Breast epithelium (tissue), 4 donors: Measurements from ENCODE around the gene TMEM145. TPM values are rescaled to one million over a fixed set of nuclear protein-coding genes. Genes with fewer than 3 reads are reported as not detected.

Experiments
- DNase-seq, 2 donors: peaks; one replicate each; pipeline ENCODE4 v3.0.0-alpha.2; 2019; ENCODE audit warnings: low spot score in 2 of 2
- H3K27ac ChIP-seq, 2 donors: fragments of 200-600 bp; sonication (generic) in 1 of 2; one replicate each; pipeline ENCODE4 v1.5.1; 2016 to 2019; ENCODE audit warnings: mild to moderate bottlenecking in 1 of 2
- H3K27me3 ChIP-seq, 2 donors: fragments of 200-600 bp; sonication (generic) in 1 of 2; one replicate each; pipeline versions ENCODE4 v1.5.1 to v1.6.0; 2017 to 2019; ENCODE audit warnings: control low read depth in 1 of 2, mild to moderate bottlenecking in 1 of 2
- H3K36me3 ChIP-seq: fragments of 200-600 bp; one replicate; pipeline ENCODE4 v1.5.1; 2019
- H3K4me1 ChIP-seq, 2 donors: fragments of 200-600 bp; sonication (generic); one replicate each; pipeline ENCODE4 v1.5.1; 2016 to 2019; ENCODE audit warnings: control low read depth in 1 of 2
- H3K4me3 ChIP-seq, 3 donors: fragments of 200-600 bp; sonication (generic); 1 replicate in 2 of 3; 2 replicates in 1 of 3; pipeline ENCODE4 v1.5.1; 2016 to 2019; ENCODE audit warnings: mild to moderate bottlenecking in 3 of 3, moderate library complexity in 2 of 3
- H3K9me3 ChIP-seq, 2 donors: fragments of 200-600 bp; sonication (generic) in 1 of 2; one replicate each; pipeline ENCODE4 v1.5.1; 2016 to 2019; ENCODE audit warnings: control low read depth in 1 of 2
- POLR2A ChIP-seq: fragments of 450-650 bp; IDR thresholded peaks from one replicate; pipeline ENCODE4 v1.6.1; 2016; ENCODE audit warnings: antibody characterized with exemption, mild to moderate bottlenecking, moderate library complexity
- POLR2AphosphoS5 ChIP-seq, 3 donors: sonication (generic); formaldehyde crosslinking; IDR thresholded peaks; one replicate each; pipeline ENCODE4 v1.6.1; 2017; ENCODE audit warnings: antibody characterized with exemption in 3 of 3
- intact Hi-C: fragments of 100-400 bp; cut with DNase I; formaldehyde crosslinking; loops from one replicate; pipeline ENCODE4 v1.15.1; 2023; ENCODE audit warnings: low total_unique reads
- total RNA-seq, 3 donors: library from RNA; depleted of rRNA; stranded (reverse); fragments of >200 nt; gene quantifications; one replicate each; pipeline ENCODE4 v1.1.0, GENCODE V29; 2016
- TF ChIP-seq, protein P1 (sequence below), 3 donors: fragments of 450-650 bp; IDR thresholded peaks; one replicate each; pipeline ENCODE4 v1.5.1; 2016 to 2017; ENCODE audit warnings: antibody characterized with exemption in 3 of 3, mild to moderate bottlenecking in 3 of 3, moderate library complexity in 3 of 3

TMEM145 gene
- total RNA-seq, 3 donors from 2014 or later = 0.33 to 0.59 TPM; not detected in 1

DNA sequence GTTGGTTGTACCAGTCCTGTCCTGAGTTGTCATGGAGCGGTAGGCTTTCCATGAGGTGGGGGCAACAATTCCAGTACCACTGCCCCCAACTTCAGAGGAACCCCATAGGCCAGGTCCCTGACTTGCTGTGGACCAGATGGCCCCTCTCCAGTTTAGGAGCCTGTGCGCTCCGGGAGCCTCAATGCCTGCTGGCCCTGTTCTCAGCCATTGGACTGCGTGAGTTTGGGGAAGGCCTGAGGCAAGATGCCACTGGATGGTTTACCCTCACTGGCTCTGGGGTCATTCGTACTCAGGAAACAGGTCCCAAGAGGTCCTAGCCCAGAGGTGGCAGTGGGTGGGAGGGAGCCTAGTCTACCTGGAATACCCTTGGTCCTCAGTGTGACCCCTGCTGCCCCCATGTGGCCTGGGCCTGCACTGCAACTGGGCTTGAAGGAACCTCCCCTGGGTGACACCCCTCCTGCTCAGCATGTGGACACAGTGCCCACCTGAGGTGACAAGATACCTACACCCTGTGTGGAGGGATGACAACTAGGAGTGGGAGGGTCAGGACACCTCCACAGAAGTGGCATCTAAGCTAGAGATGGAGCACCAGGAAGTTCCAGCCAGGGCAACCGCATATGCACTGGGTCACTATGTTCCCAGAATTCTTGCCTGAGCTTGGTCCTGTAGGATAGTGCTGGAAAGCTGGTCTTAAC is 17.1 kb upstream of the TMEM145 start:
- H3K36me3 ChIP-seq = no peaks in the 10 kb centered on the region
- TF ChIP-seq POLR2A = no peak
- TF ChIP-seq, protein P1, sequence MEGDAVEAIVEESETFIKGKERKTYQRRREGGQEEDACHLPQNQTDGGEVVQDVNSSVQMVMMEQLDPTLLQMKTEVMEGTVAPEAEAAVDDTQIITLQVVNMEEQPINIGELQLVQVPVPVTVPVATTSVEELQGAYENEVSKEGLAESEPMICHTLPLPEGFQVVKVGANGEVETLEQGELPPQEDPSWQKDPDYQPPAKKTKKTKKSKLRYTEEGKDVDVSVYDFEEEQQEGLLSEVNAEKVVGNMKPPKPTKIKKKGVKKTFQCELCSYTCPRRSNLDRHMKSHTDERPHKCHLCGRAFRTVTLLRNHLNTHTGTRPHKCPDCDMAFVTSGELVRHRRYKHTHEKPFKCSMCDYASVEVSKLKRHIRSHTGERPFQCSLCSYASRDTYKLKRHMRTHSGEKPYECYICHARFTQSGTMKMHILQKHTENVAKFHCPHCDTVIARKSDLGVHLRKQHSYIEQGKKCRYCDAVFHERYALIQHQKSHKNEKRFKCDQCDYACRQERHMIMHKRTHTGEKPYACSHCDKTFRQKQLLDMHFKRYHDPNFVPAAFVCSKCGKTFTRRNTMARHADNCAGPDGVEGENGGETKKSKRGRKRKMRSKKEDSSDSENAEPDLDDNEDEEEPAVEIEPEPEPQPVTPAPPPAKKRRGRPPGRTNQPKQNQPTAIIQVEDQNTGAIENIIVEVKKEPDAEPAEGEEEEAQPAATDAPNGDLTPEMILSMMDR (IDR thresholded peaks at IDR 0.05) = peak; percentile 88 to 95 (median 88)
- TF ChIP-seq POLR2AphosphoS5 (IDR thresholded peaks at IDR 0.05) = peak; percentile 27 to 33 (median 27)
- H3K27me3 ChIP-seq = no peaks in the 10 kb centered on the region
- DNase-seq = peak; percentile 84 to 87
- H3K4me3 ChIP-seq = no peak overlapping the region
- H3K9me3 ChIP-seq = no peaks in the 10 kb centered on the region
- intact Hi-C loops = no loop called here
- no peaks in the 10 kb centered on the region for H3K4me1 ChIP-seq
- H3K27ac ChIP-seq = peak overlapping the region; percentile 19 to 48

DNA sequence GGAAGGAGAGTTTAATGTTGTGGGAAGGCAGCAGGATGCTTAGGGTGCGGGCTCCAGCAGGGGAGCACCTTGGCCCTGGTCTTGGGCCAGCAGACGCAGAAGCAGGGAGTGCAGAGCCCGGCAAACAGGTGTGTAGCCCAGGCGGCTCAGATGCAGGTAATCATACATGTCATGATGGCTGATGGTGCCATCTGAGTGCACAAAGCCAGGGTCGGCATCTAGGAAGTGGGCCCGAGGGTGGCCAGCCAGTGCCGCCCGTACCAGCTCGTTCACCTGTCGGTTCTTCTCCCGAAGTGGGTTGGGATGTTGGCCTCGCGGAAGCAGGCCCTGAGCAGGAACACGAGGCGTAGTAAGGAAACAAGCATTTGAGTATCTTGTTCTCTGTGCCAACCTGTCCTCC is 16.1 kb upstream of the TMEM145 start:
- Histone ChIP-seq H3K27me3 (no peaks in the 10 kb centered on the region), H3K4me1 (no peaks in the 10 kb centered on the region), H3K36me3 (no peaks in the 10 kb centered on the region), H3K27ac (no peak overlapping the region), H3K4me3 (no peak overlapping the region), H3K9me3 (no peaks in the 10 kb centered on the region)
- intact Hi-C loops = no loop called here
- TF ChIP-seq, protein P1 (IDR thresholded peaks at IDR 0.05) = no peak
- no peak for TF ChIP-seq POLR2AphosphoS5 (IDR thresholded peaks at IDR 0.05)
- no peak for DNase-seq

DNA sequence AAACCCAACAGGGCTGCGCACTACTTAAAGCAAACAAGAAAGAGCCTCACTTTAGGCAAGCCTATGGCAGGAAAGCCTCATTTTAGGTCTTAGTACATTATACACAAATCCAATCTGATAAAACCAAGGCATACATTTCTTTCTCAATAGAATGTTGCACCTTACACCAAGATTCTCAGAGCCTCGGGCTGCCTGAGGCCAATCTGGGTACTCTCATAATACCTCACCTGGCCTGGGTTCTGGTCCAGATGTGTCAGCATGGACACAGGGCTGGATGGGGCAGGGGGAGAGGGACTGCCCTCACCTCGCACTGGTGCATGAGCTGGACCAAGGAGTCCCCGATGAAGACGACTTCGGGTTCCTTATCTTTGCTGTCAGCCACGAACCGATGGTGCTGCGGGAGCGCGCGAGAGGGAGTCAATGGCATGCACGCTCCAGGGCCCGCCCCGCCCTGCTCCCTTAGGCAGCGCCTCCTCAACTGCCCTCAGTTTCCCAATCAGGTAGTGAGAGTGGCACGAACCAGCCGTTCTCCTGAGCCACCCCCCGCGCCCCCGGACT is 11.4 kb upstream of the TMEM145 start, which contains the start of gene PRR19:
Gene PRR19 (plus strand): TSS at position 487 of the 558 bp plus-strand sequence. CDS start 7,453 bp downstream, outside the sequence.
- intact Hi-C loops = no loop called here
- peak within 1 kb of the TSS; percentile 54 to 73 for H3K27ac ChIP-seq
- TF ChIP-seq POLR2A (no peak), POLR2AphosphoS5 (IDR thresholded peaks at IDR 0.05) (no peak)
- TF ChIP-seq, protein P1 (IDR thresholded peaks at IDR 0.05) = no peak

DNA sequence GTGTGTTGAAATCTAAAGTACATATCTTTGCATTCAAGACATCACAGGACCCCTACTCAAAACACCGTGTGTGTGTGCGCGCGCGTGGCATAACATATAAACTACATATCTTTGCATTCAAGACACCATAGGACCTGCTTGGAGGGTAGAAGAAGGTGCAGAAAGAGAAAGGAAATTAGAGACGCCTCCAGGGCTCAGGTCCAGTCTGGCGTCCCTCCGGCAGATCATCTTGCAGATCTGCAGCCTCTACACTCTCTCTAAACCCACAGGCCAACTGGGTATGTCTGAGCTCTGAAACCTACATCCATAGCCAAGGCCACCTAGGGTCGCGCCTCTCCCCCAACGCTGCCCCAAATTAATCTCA is 10.0 kb upstream of the TMEM145 start:
- Histone ChIP-seq H3K4me3 (peak overlapping the region in 2 of 3 donors; percentile 69 to 76), H3K27me3 (no peaks in the 10 kb centered on the region), H3K36me3 (no peaks in the 10 kb centered on the region), H3K9me3 (no peaks in the 10 kb centered on the region), H3K4me1 (peaks cover 3 to 6% of the 10 kb centered on the region in 2 donors), H3K27ac (peak overlapping the region in 1 of 2 donors; percentile 73)
- intact Hi-C loops = no loop called here
- TF ChIP-seq, protein P1 (IDR thresholded peaks at IDR 0.05) = no peak
- TF ChIP-seq POLR2AphosphoS5 (IDR thresholded peaks at IDR 0.05) (no peak), POLR2A (no peak)
- DNase-seq = no peak

More for the DNA sequence above, 11.4 kb upstream of the TMEM145 start, which contains the start of gene PRR19:
- Histone ChIP-seq H3K27me3 (no peaks in the 10 kb centered on the region), H3K9me3 (no peaks in the 10 kb centered on the region), H3K4me1 (peaks cover 3 to 6% of the 10 kb centered on the region in 2 donors), H3K36me3 (no peaks in the 10 kb centered on the region), H3K4me3 (peak within 1 kb of the TSS; percentile 38 to 76 (median 69))
- DNase-seq = no peak

DNA sequence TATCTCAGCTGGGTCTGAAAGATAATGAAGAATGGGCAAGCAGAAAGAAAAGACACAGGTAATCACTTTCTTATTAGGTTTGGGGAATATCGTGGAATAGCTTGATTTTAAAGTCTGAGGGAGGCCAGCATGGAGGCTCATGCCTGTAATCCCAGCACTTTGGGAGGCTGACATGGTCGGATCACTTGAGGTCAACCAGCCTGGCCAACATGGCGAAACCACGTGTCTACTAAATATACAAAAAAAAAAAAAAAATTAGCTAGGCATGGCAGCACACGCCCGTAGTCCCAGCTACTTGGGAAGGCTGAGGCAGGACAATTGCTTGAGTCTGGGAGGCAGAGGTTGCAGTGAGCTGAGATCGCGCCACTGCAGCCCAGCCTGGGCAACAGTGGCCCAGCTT is 9.2 kb upstream of the TMEM145 start:
- intact Hi-C loops = no loop called here
- TF ChIP-seq POLR2AphosphoS5 (IDR thresholded peaks at IDR 0.05) (no peak), POLR2A (no peak)
- TF ChIP-seq, protein P1 (IDR thresholded peaks at IDR 0.05) = no peak
- no peaks in the 10 kb centered on the region for H3K36me3 ChIP-seq
- no peak overlapping the region for H3K27ac ChIP-seq
- H3K27me3 ChIP-seq = no peaks in the 10 kb centered on the region
- H3K9me3 ChIP-seq = no peaks in the 10 kb centered on the region
- H3K4me3 ChIP-seq = no peak overlapping the region
- DNase-seq = no peak
- peaks cover 3 to 6% of the 10 kb centered on the region in 2 donors for H3K4me1 ChIP-seq
